OCI-LY1 (cell line): ENCODE data around the gene KLHL25.

Experiments used
- H2AFZ ChIP-seq: fragments of 200-600 bp; sonication (generic), shearing (Covaris generic); 2 replicates; pipeline ENCODE4 v1.6.0; 2014; ENCODE audit warnings: antibody characterized with exemption, mild to moderate bottlenecking, low read length
- H3F3A ChIP-seq: fragments of 200-600 bp; sonication (generic), shearing (Covaris generic); 2 replicates; pipeline ENCODE4 v1.6.0; 2014; ENCODE audit warnings: mild to moderate bottlenecking, antibody characterized with exemption, low read length, moderate library complexity; ENCODE audit not compliant: insufficient read depth
- H3K27ac ChIP-seq: fragments of 200-600 bp; sonication (generic); 2 replicates; pipeline ENCODE4 v1.5.1; 2014; ENCODE audit warnings: low read length, mixed run types, mild to moderate bottlenecking, low read depth; ENCODE audit not compliant: poor library complexity, severe bottlenecking
- H3K27me3 ChIP-seq: fragments of 200-600 bp; sonication (generic); 2 replicates; pipeline ENCODE4 v1.6.0; 2014; ENCODE audit warnings: antibody characterized with exemption, mild to moderate bottlenecking, low read length, moderate library complexity; ENCODE audit not compliant: insufficient read depth
- H3K36me3 ChIP-seq: fragments of 200-600 bp; sonication (generic); 2 replicates; pipeline ENCODE4 v1.6.1; 2014; ENCODE audit warnings: mild to moderate bottlenecking, antibody characterized with exemption, low read length, moderate library complexity, mixed read lengths; ENCODE audit not compliant: insufficient read depth
- H3K4me1 ChIP-seq: fragments of 200-600 bp; sonication (generic); 2 replicates; pipeline ENCODE4 v1.5.1; 2014; ENCODE audit warnings: mild to moderate bottlenecking, low read length, moderate library complexity; ENCODE audit not compliant: insufficient read depth, severe bottlenecking
- H3K4me2 ChIP-seq: fragments of 200-600 bp; sonication (generic), shearing (Covaris generic); 2 replicates; pipeline ENCODE4 v1.6.1; 2014; ENCODE audit warnings: low read length
- H3K4me3 ChIP-seq: fragments of 200-600 bp; sonication (generic); 2 replicates; pipeline ENCODE4 v1.5.1; 2014; ENCODE audit warnings: low read length, low read depth, mild to moderate bottlenecking, mixed read lengths; ENCODE audit not compliant: poor library complexity, severe bottlenecking
- H3K79me2 ChIP-seq: fragments of 200-600 bp; shearing (Covaris generic); 2 replicates; pipeline ENCODE4 v1.6.1; 2016; ENCODE audit warnings: mixed run types, low read length, mixed read lengths; ENCODE audit not compliant: insufficient read depth
- H3K9ac ChIP-seq: fragments of 200-600 bp; sonication (generic), shearing (Covaris generic); 2 replicates; pipeline ENCODE4 v1.6.1; 2014; ENCODE audit warnings: mild to moderate bottlenecking, low read length, mixed read lengths
- H3K9me2 ChIP-seq: fragments of 200-600 bp; sonication (generic), shearing (Covaris generic); 2 replicates; pipeline ENCODE4 v1.6.1; 2014; ENCODE audit warnings: low read depth, mild to moderate bottlenecking, low read length, mixed read lengths
- H3K9me3 ChIP-seq: fragments of 200-600 bp; shearing (Covaris generic); 2 replicates; pipeline ENCODE4 v1.6.1; 2014; ENCODE audit warnings: low read length, mixed read lengths
- H4K20me1 ChIP-seq: fragments of 200-600 bp; sonication (generic), shearing (Covaris generic); 2 replicates; pipeline ENCODE4 v1.6.0; 2016; ENCODE audit warnings: mild to moderate bottlenecking, low read length; ENCODE audit not compliant: insufficient read depth
- CTCF ChIP-seq: fragments of 200-600 bp; sonication (generic), shearing (Covaris generic); IDR thresholded peaks from 2 replicates; pipeline ENCODE4 v1.5.1; 2017; ENCODE audit warnings: mild to moderate bottlenecking, antibody characterized with exemption, low read length, moderate library complexity, mixed read lengths
- EZH2 ChIP-seq: fragments of 200-600 bp; sonication (generic), shearing (Covaris generic); IDR thresholded peaks from 2 replicates; pipeline ENCODE4 v1.8.0; 2017; ENCODE audit warnings: borderline replicate concordance, mixed run types, mild to moderate bottlenecking, antibody characterized with exemption, low read length, moderate library complexity, mixed read lengths

KLHL25 gene

GRCh38 chr15:85792102-85792731 lies 2.5 kb downstream of the KLHL25 start:
- no peaks in the 10 kb centered on the region for H4K20me1 ChIP-seq
- peaks cover 18% of the 10 kb centered on the region for H3K4me1 ChIP-seq
- peaks cover 5% of the 10 kb centered on the region; the same call in 1 of the 2 replicates for H3K27me3 ChIP-seq
- no peaks in the 10 kb centered on the region for H3K36me3 ChIP-seq
- no peak overlapping the region for H3K4me2 ChIP-seq
- no peaks in the 10 kb centered on the region for H3F3A ChIP-seq
- H3K27ac ChIP-seq: no peak overlapping the region
- TF ChIP-seq CTCF (no peak), EZH2 (no peak)
- H3K79me2 ChIP-seq: no peaks in the 10 kb centered on the region
- no peak overlapping the region for H2AFZ ChIP-seq
- H3K4me3 ChIP-seq: no peak overlapping the region
- no peak overlapping the region for H3K9ac ChIP-seq
- no peaks in the 10 kb centered on the region for H3K9me2 ChIP-seq
- no peaks in the 10 kb centered on the region for H3K9me3 ChIP-seq

GRCh38 chr15:85789496-85789875 lies 5.2 kb downstream of the KLHL25 start:
- H3K4me1 ChIP-seq: peaks cover 12% of the 10 kb centered on the region
- H3K27ac ChIP-seq: no peak overlapping the region
- H4K20me1 ChIP-seq: no peaks in the 10 kb centered on the region
- no peak overlapping the region for H3K4me3 ChIP-seq
- no peak for TF ChIP-seq EZH2
- no peak for TF ChIP-seq CTCF
- H3K9me3 ChIP-seq: no peaks in the 10 kb centered on the region
- H3K4me2 ChIP-seq: no peak overlapping the region
- H3F3A ChIP-seq: no peaks in the 10 kb centered on the region
- H3K36me3 ChIP-seq: no peaks in the 10 kb centered on the region
- H3K9ac ChIP-seq: no peak overlapping the region
- H3K79me2 ChIP-seq: no peaks in the 10 kb centered on the region
- no peaks in the 10 kb centered on the region for H3K9me2 ChIP-seq
- H2AFZ ChIP-seq: no peak overlapping the region
- H3K27me3 ChIP-seq: 0 out of 2 replicates have a peak, but pooled peaks cover 5% of the 10 kb centered on the region

DNA sequence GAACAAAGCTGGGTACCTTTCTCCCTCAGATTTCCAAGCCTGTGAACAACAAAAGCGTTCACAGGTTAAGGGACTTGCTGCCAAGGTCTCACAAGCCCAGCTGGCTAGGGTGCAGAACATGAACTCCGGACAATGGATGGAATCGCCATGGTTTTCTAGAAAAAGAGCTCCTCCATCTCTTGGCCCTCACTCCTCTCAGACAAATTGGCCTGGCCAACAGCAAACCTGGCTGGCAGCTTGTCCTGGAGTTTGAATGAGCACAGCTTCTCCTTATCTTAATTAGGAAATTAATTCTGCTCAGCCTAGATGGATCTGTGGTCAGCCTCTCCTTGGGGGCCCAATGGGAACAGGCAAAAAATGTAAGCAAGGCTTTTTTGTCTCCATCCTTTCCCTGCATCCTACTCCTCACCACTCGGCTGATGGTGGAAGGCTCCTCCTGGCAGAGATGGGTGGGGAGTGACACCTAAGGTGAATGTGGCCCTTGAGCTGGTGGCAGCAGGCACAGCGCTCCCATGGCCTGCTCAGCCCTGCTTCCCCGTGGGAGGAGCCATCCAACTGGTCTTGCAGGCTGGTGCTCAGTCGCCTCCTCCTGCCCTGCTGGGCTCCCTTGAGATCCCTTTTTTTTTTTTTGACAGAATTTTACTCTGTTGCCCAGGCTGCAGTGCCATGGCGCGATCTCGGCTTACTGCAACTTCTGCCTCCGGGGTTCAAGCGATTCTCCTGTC lies 5.8 kb downstream of the KLHL25 start:
- H3K4me2 ChIP-seq: no peak overlapping the region
- H3K79me2 ChIP-seq: no peaks in the 10 kb centered on the region
- no peak for TF ChIP-seq CTCF
- H3K4me1 ChIP-seq: peaks cover 11% of the 10 kb centered on the region
- H3K9me2 ChIP-seq: no peaks in the 10 kb centered on the region
- no peaks in the 10 kb centered on the region for H4K20me1 ChIP-seq
- H2AFZ ChIP-seq: no peak overlapping the region
- no peak overlapping the region for H3K27ac ChIP-seq
- H3K36me3 ChIP-seq: no peaks in the 10 kb centered on the region
- H3K9ac ChIP-seq: no peak overlapping the region
- no peaks in the 10 kb centered on the region for H3F3A ChIP-seq
- no peaks in the 10 kb centered on the region for H3K9me3 ChIP-seq
- H3K27me3 ChIP-seq: 0 out of 2 replicates have a peak, but pooled peaks cover 5% of the 10 kb centered on the region
- no peak overlapping the region for H3K4me3 ChIP-seq
